Esophagus muscularis mucosa (tissue), 2 donors: ENCODE measurements around the gene ROPN1B.
"Not testable (repeated sequence)": the region's sequence is repeated elsewhere in the genome, so short reads cannot be mapped to it uniquely, and the experiment has no call there.

Source experiments
- POLR2A ChIP-seq: fragments of 450-650 bp; IDR thresholded peaks from one replicate; pipeline ENCODE4 v1.6.1; 2017; ENCODE audit warnings: antibody characterized with exemption, moderate library complexity, mild to moderate bottlenecking, low read depth
- POLR2AphosphoS5 ChIP-seq, 2 donors: sonication (generic); formaldehyde crosslinking; IDR thresholded peaks; one replicate each; pipeline ENCODE4 v1.6.1; 2017; ENCODE audit warnings: antibody characterized with exemption in 2 of 2

DNA sequence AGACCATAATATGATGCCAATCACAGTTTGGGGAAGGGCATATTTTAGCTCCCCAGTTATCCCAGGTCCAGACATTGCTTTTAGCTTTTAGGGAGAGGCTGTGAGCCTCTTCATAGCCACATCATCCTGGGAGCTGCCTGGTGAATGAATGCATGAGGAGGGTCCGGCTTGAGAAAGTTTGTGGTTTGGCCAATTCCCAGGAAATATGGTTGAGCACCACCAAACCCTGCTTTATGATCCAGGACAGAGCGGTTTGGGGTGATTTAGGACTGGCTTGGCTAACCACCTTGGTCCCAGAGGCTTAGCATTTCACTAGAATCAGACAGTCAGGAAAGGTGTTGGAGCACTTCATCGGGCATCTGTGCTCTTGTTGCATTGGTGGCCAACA lies 7.0 kb downstream of the ROPN1B start:
- TF ChIP-seq POLR2A; POLR2AphosphoS5 (IDR thresholded peaks at IDR 0.05): not testable (repeated sequence)
